CD14-positive monocyte (primary cell): ENCODE results near the gene IL1RAPL1. TPM values are rescaled to one million over a fixed set of nuclear protein-coding genes. Genes with fewer than 3 reads are reported as not detected.

Experiments used
- DNase-seq, 3 donors: peaks; one replicate each; pipeline ENCODE4 v3.0.0-alpha.2; 2011 to 2022
- H2AFZ ChIP-seq: 2 replicates; pipeline ENCODE4 v1.6.0; 2012; ENCODE audit warnings: mild to moderate bottlenecking, low read depth, low read length, inconsistent platforms; ENCODE audit not compliant: insufficient read depth, poor library complexity, severe bottlenecking
- H3K27ac ChIP-seq, 2 donors: 1 replicate in 1 of 2; 2 replicates in 1 of 2; pipeline ENCODE4 v1.5.1; 2012 to 2013; ENCODE audit warnings: low read length in 2 of 2, control low read depth in 1 of 2, inconsistent platforms in 1 of 2, low read depth in 1 of 2, mild to moderate bottlenecking in 1 of 2
- H3K27me3 ChIP-seq, 2 donors: one replicate each; pipeline versions ENCODE4 v1.6.0 to v1.6.1; 2011 to 2013; ENCODE audit warnings: low read length in 2 of 2; ENCODE audit not compliant: control insufficient read depth in 2 of 2, insufficient read depth in 2 of 2
- H3K36me3 ChIP-seq, 2 donors: replicated peaks in 1 of 2; 1 replicate in 1 of 2; 2 replicates in 1 of 2; pipeline versions ENCODE4 v1.5.1 to v1.6.1; 2012 to 2013; ENCODE audit warnings: low read length in 2 of 2, control low read depth in 1 of 2, inconsistent platforms in 1 of 2, mild to moderate bottlenecking in 1 of 2; ENCODE audit not compliant: insufficient read depth in 2 of 2, control insufficient read depth in 1 of 2
- H3K4me1 ChIP-seq, 2 donors: 1 replicate in 1 of 2; 2 replicates in 1 of 2; pipeline versions ENCODE4 v1.5.1 to v1.6.1; 2012 to 2013; ENCODE audit warnings: low read length in 2 of 2, control low read depth in 1 of 2, inconsistent platforms in 1 of 2, mild to moderate bottlenecking in 1 of 2, moderate library complexity in 1 of 2; ENCODE audit not compliant: insufficient read depth in 2 of 2, control insufficient read depth in 1 of 2
- H3K4me2 ChIP-seq: replicated peaks from 2 replicates; pipeline ENCODE3; 2012; ENCODE audit warnings: low read length, moderate library complexity, mild to moderate bottlenecking; ENCODE audit not compliant: poor library complexity, severe bottlenecking; ENCODE audit errors: extremely low read depth
- H3K4me3 ChIP-seq, 3 experiments: fragments of 200-600 bp in 1 of 3; sonication (generic) in 1 of 3; replicated peaks in 1 of 3; 1 replicate in 2 of 3; 2 replicates in 1 of 3; pipeline ENCODE4 v1.5.1; 2011 to 2013; ENCODE audit warnings: low read length in 3 of 3, mild to moderate bottlenecking in 3 of 3, control low read depth in 2 of 3, low read depth in 2 of 3, inconsistent platforms in 1 of 3, moderate library complexity in 1 of 3
- H3K79me2 ChIP-seq: 2 replicates; pipeline ENCODE4 v1.6.0; 2012; ENCODE audit warnings: mild to moderate bottlenecking, control low read depth, inconsistent platforms, low read length, moderate library complexity; ENCODE audit not compliant: insufficient read depth
- H3K9ac ChIP-seq: 2 replicates; pipeline ENCODE4 v1.6.0; 2017; ENCODE audit warnings: low read length, mild to moderate bottlenecking; ENCODE audit not compliant: insufficient read depth, poor library complexity, severe bottlenecking
- H3K9me3 ChIP-seq, 2 donors: replicated peaks in 1 of 2; 1 replicate in 1 of 2; 2 replicates in 1 of 2; pipeline versions ENCODE4 v1.5.1 to v1.6.1; 2012 to 2013; ENCODE audit warnings: low read length in 2 of 2, control low read depth in 1 of 2; ENCODE audit not compliant: control insufficient read depth in 1 of 2, insufficient read depth in 1 of 2
- H4K20me1 ChIP-seq: 2 replicates; pipeline ENCODE4 v1.6.0; 2012; ENCODE audit warnings: mild to moderate bottlenecking, low read length, control low read depth, moderate library complexity; ENCODE audit not compliant: insufficient read depth
- H3K27ac Mint-ChIP-seq, 7 donors: one replicate each; pipeline ENCODE4 v1.8.0; 2020; ENCODE audit warnings: mild to moderate bottlenecking in 7 of 7, mixed read lengths in 7 of 7, moderate library complexity in 6 of 7, inconsistent platforms in 2 of 7
- H3K27me3 Mint-ChIP-seq, 3 donors: one replicate each; pipeline ENCODE4 v1.8.0; 2021 to 2022; ENCODE audit warnings: low read depth in 3 of 3, mild to moderate bottlenecking in 3 of 3, mixed read lengths in 3 of 3, moderate library complexity in 3 of 3, inconsistent platforms in 1 of 3
- H3K36me3 Mint-ChIP-seq, 2 donors: one replicate each; pipeline ENCODE4 v1.8.0; 2020; ENCODE audit warnings: mixed read lengths in 2 of 2, inconsistent platforms in 1 of 2, mild to moderate bottlenecking in 1 of 2
- H3K4me1 Mint-ChIP-seq: one replicate; pipeline ENCODE4 v1.8.0; 2020; ENCODE audit warnings: mild to moderate bottlenecking, mixed read lengths
- H3K4me3 Mint-ChIP-seq, 2 donors: one replicate each; pipeline ENCODE4 v1.8.0; 2020; ENCODE audit warnings: mild to moderate bottlenecking in 2 of 2, mixed read lengths in 2 of 2, moderate library complexity in 1 of 2
- H3K9me3 Mint-ChIP-seq, 7 donors: one replicate each; pipeline ENCODE4 v1.8.0; 2020 to 2022; ENCODE audit warnings: mixed read lengths in 7 of 7, mild to moderate bottlenecking in 6 of 7, moderate library complexity in 6 of 7, inconsistent platforms in 2 of 7
- WGBS: methylation state at CpG from one replicate; pipeline ENCODE4 v1.1.5; 2013; ENCODE audit warnings: missing lambda C conversion rate; ENCODE audit not compliant: insufficient coverage; 5-methylcytosine and 5-hydroxymethylcytosine counted together
- intact Hi-C, 2 donors: fragments of 100-400 bp; cut with micrococcal nuclease; formaldehyde crosslinking; loops; one replicate each; pipeline versions ENCODE4 v1.15.0 to v1.15.1; 2023
- polyA plus RNA-seq, 3 donors: library from polyadenylated mRNA; depleted of rRNA in 1 of 3; unstranded in 2 of 3; stranded (reverse) in 1 of 3; fragments of 300-500 nt in 2 of 3; fragments of >200 nt in 1 of 3; fragmentation: Illumina TruSeq in 2 of 3; gene quantifications; 1 replicate in 2 of 3; 2 replicates in 1 of 3; pipeline ENCODE4 v1.2.3, GENCODE V29; 2012 to 2021
- TF ChIP-seq, protein P1 (sequence below): fragments of 200-600 bp; IDR thresholded peaks from one replicate; pipeline ENCODE4 v1.8.0; 2022; ENCODE audit warnings: antibody characterized with exemption, mild to moderate bottlenecking

The IL1RAPL1 gene
- polyA plus RNA-seq, 3 donors = not detected

DNA sequence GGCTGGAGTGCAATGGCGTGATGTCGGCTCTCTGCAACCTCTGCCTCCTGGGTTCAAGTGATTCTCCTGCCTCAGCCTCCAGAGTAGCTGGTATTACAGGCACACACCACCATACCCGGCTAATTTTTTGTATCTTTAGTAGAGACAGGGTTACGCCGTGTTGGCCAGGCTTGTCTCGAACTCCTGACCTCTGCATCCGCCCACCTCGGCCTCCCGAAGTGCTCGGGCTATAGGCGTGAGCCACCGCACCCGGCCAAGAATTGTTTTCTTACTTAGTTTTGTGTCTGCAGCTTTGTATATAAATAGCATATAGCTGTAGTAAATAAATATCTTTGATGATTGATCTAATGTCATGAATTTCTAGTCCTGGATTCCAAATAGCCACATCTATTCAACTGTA lies 81.1 kb downstream of the IL1RAPL1 start:
- no peaks in the 10 kb centered on the region for H4K20me1 ChIP-seq
- TF ChIP-seq, protein P1, sequence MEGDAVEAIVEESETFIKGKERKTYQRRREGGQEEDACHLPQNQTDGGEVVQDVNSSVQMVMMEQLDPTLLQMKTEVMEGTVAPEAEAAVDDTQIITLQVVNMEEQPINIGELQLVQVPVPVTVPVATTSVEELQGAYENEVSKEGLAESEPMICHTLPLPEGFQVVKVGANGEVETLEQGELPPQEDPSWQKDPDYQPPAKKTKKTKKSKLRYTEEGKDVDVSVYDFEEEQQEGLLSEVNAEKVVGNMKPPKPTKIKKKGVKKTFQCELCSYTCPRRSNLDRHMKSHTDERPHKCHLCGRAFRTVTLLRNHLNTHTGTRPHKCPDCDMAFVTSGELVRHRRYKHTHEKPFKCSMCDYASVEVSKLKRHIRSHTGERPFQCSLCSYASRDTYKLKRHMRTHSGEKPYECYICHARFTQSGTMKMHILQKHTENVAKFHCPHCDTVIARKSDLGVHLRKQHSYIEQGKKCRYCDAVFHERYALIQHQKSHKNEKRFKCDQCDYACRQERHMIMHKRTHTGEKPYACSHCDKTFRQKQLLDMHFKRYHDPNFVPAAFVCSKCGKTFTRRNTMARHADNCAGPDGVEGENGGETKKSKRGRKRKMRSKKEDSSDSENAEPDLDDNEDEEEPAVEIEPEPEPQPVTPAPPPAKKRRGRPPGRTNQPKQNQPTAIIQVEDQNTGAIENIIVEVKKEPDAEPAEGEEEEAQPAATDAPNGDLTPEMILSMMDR = no peak
- intact Hi-C loops = no loop called here

DNA sequence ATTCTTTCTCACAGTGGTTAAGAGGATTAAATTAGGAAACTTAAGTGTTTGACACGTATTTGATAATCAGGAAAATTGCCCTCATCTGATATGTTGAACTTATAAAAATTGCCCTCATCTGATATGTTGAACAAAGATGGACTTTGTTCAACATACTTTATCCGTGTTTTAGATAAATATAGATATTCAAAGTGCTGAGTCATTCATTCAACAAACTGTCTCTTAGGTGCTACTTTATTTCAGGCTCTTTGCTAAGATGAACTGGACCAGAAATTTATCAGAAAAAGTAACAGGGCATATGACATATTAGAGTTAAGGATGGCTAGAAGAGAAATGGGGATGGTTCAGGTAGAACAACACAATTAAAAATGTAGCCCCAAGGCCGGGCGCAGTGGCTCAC lies 81.7 kb downstream of the IL1RAPL1 start:
- Histone ChIP-seq H3K27ac (no peak overlapping the region), H3K9ac (no peak overlapping the region), H3K9me3 (no peaks in the 10 kb centered on the region), H4K20me1 (no peaks in the 10 kb centered on the region), H3K4me1 (no peaks in the 10 kb centered on the region), H2AFZ (no peak overlapping the region), H3K4me2 (no peak overlapping the region), H3K4me3 (no peak overlapping the region), H3K27me3 (no peaks in the 10 kb centered on the region), H3K36me3 (no peaks in the 10 kb centered on the region), H3K79me2 (no peaks in the 10 kb centered on the region)
- H3K27ac Mint-ChIP-seq = no peak overlapping the region
- no peaks in the 10 kb centered on the region for H3K27me3 Mint-ChIP-seq
- no peak overlapping the region for H3K4me3 Mint-ChIP-seq
- peaks cover 0 to 2% (median 0%) of the 10 kb centered on the region in 7 donors for H3K9me3 Mint-ChIP-seq
- intact Hi-C loops = no loop called here
- TF ChIP-seq, protein P1 = no peak
- DNase-seq = no peak
- H3K4me1 Mint-ChIP-seq = no peaks in the 10 kb centered on the region
- WGBS = no CpG with 5 or more reads among the region's 4 CpGs
- H3K36me3 Mint-ChIP-seq = no peaks in the 10 kb centered on the region

More for the DNA sequence above, 81.1 kb downstream of the IL1RAPL1 start:
- Histone ChIP-seq H3K27me3 (no peaks in the 10 kb centered on the region), H3K9ac (no peak overlapping the region), H2AFZ (no peak overlapping the region), H3K4me2 (no peak overlapping the region), H3K4me3 (no peak overlapping the region), H3K9me3 (no peaks in the 10 kb centered on the region), H3K36me3 (no peaks in the 10 kb centered on the region), H3K27ac (no peak overlapping the region), H3K79me2 (no peaks in the 10 kb centered on the region), H3K4me1 (no peaks in the 10 kb centered on the region)
- Mint-ChIP-seq H3K36me3 (no peaks in the 10 kb centered on the region), H3K4me1 (no peaks in the 10 kb centered on the region), H3K9me3 (peaks cover 0 to 2% (median 0%) of the 10 kb centered on the region in 7 donors), H3K27me3 (no peaks in the 10 kb centered on the region), H3K27ac (no peak overlapping the region), H3K4me3 (no peak overlapping the region)
- no CpG with 5 or more reads among the region's 13 CpGs for WGBS
- DNase-seq = no peak
